Skin of body (tissue), 2 donors: ENCODE measurements around the gene SIRPB2. TPM values are rescaled to one million over a fixed set of nuclear protein-coding genes. Genes with fewer than 3 reads are reported as not detected.
A peak's percentile ranks its signal among the peaks of the same experiment; 100 is the strongest.

Source experiments
- DNase-seq: peaks from one replicate; lab custom pipeline; 2025; lab: John Stamatoyannopoulos, UW
- total RNA-seq: library from RNA; depleted of rRNA; stranded (reverse); fragments of >200 nt; gene quantifications from one replicate; pipeline ENCODE4 v1.2.3, GENCODE V29; 2014

The SIRPB2 gene
- total RNA-seq, 1 donor from 2014 or later, result 1.8 TPM

DNA sequence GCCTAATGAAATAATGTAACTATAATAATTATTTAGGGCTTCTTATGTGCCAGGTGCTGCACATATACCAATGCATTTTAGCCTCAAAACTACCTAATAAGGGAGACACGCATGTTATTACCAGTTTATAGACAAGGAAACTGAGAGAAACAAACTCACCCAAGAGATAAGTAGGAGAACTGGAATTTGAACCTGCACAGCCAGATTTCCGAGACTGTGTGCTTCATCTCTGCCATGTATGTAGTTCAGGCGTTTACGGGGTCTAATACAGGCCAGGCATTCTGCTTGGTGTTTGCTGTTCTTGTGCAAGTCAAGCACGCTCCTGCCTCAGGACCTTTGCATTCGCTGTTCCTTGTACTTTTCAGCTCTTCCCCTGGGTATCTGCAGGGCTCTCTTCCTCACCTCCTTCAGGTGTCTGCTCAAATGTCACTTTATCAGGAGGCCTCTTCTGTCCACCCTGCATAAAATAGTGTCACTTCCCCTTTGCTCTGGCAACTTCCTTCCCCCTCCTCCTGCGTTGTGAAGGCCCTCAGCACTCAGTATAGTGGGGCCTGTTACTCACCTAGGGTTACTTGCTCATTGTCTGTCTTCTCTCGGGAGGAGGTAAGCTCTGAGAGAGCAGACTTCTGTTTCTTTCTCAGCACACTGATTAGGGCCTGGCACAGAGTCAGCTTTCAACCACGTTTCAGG, 18.5 kb downstream of the SIRPB2 start:
- DNase-seq, result no peak

DNA sequence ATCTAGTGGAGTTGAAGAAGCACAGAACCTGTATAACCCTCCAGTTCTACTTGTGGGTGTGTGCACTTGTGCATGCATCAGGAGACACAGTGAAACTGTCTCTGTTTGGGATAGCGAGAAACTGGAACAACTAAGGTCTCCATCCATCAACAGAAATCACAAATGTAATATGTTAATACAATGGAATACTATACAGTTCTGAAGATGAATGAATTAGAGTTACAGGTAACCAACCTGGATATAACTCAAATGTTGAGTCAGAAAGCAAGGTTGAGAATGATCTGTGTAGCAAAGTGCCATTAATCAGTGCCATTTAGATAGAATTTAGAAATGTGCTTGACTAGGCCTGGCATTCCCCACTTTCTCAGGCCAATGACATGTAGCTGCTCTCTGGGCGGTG, 20.0 kb downstream of the SIRPB2 start:
- DNase-seq, result no peak

- peak; percentile 72 for DNase-seq
Observed at GRCh38 chr20:1469925-1470571, 21.2 kb downstream of the SIRPB2 start.

- no peak for DNase-seq
Observed at GRCh38 chr20:1469306-1469905, 21.8 kb downstream of the SIRPB2 start.

- DNase-seq, result no peak
Observed at GRCh38 chr20:1468117-1468624, 23.0 kb downstream of the SIRPB2 start.

GRCh38 chr20:1467355-1468116, 23.7 kb downstream of the SIRPB2 start:
- DNase-seq, result peak; percentile 14

DNA sequence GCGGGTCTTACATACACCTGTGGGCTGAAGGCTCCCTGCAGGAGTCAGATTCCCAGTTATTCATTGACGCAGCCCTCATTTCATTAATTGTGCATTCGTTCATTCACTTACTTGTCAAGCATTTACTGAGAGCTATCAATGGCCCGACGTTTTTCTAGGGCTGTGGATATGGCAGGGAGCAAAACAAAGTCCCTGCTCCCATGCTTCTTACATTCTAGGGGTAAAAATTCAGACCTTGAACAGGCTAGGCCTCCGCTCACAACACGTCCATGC, 24.2 kb downstream of the SIRPB2 start:
- DNase-seq, result no peak

GRCh38 chr20:1466211-1467081, 24.8 kb downstream of the SIRPB2 start, which contains the start of gene NSFL1C:
TSS of gene NSFL1C (minus strand) at chr20:1466849. CDS start at chr20:1466824, 25 bp downstream.
- peak; percentile 91 for DNase-seq

- DNase-seq, result no peak
Observed at GRCh38 chr20:1465470-1466210, 25.6 kb downstream of the SIRPB2 start.

DNA sequence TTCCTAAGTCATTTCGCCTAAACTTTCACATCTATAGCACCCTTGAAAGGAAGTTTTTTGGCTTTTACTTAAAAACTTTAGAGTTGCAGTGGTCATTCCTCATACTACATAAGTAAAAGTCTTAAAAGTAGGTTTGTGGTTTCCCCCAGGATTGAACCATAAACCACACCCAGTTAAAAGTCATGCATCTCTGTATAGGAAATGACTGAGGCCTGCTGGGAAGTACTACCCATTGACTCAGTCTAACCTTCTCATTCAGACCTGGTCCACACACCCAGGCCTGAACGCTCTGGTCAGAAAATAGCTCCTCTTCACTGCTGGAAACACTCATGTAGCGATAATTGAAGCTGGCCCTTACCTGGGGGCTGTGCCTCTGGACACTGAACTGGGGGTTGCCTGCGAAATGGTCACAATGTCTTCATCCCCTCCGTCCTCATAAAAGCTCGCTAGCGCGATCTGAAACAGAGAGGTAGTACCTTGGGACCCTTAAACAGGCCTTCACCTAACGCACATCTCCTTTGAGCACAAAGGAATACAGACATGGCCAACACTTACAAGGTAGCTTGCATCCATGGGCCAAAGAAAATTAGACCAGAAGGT, 27.1 kb downstream of the SIRPB2 start:
- no peak for DNase-seq

- DNase-seq, result no peak
Observed at GRCh38 chr20:1462834-1463233, 28.4 kb downstream of the SIRPB2 start.

DNA sequence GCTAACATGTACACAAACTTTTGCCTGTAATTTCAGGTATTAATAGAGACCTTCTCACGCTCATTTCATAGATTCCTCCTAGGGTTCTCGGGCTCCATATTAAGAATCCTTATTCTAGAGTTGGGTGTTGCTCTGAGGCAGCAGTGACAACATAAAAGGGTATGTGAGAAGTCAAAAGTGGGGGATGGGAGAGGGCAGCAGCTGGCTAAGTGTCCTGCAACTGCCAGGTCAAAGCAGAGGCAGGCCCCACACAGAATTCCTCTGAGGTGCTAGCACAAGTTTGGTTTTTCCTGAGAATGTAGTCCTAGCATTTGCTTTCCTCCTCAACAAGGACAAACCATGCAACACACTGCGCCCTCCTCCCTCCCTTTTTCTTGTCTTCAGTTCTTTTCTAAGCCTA, 29.2 kb downstream of the SIRPB2 start:
- DNase-seq, result no peak

DNA sequence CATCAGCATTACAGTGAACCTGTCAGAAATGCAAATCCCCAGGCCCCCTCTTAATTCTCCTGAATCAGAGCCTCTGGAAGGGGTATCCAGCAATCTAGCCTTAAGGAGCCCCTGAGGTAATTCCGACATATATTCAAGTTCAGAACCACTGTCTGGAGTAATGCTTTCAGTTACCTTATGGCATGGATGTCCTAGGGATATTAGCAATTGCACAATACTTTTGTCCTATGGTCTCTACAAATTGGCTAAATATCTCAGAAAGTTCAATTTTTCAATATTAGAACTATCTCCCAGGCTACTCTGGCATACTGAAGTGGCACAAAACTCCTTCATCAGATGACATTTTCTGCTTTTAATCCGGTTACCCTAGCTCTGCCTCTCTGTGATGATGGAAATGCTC, 30.9 kb downstream of the SIRPB2 start:
- DNase-seq, result no peak

- no peak for DNase-seq
Observed at GRCh38 chr20:1457992-1458391, 33.2 kb downstream of the SIRPB2 start.

GRCh38 chr20:1456300-1456699, 34.9 kb downstream of the SIRPB2 start:
- no peak for DNase-seq

GRCh38 chr20:1450926-1451491, 40.2 kb downstream of the SIRPB2 start:
- DNase-seq, result no peak

- DNase-seq, result no peak
Observed at GRCh38 chr20:1449370-1449769, 41.9 kb downstream of the SIRPB2 start.

GRCh38 chr20:1448081-1448620, 43.1 kb downstream of the SIRPB2 start:
- no peak for DNase-seq

DNA sequence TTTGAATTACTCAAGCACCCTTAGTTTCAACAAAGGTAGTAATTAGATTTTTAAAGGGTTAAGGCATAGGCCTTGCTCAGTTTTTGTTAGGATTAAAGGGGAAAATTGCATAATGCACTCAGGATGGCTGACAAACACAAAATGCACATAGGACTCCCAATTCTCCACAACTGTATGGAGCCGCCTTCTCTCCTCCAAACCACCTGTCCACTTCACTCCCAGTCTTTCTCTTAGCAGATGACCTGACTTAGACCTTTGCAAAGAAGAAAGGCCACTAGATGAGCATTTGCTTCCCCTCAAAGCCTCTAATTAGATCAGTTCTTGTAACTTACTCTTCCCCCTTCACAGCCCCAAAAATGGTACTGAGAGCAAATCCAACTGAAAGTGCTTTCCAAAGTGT, 44.7 kb downstream of the SIRPB2 start:
- DNase-seq, result no peak
